HUDEP-2 (cell line): ENCODE measurements around the gene EEFSEC.

ENCODE experiments used
- DNase-seq, 76 experiments: peaks; one replicate each; lab custom pipeline; 2025; ENCODE audit not compliant: unreplicated experiment in 76 of 76; lab: John Stamatoyannopoulos, UW

Gene EEFSEC

DNA sequence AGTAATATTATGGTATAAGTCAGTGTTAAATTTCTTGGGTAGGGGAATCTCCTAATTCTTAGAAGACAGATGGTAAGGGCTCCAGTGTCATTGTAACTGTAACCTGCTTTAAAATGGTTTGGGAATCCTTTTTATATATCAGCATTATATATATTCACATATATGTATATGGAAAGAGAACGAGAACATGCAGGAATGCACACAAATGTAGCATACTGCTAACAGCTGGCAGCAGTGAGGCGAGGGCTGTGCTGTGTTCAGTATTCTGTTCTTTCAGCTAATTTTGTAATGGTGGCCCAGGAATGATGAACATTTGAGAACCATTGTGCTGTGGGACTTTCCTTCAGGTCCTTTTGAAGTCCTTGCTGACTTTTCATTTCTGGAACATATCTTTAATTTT, 60.8 kb downstream of the EEFSEC start:
- DNase-seq: no peak

DNA sequence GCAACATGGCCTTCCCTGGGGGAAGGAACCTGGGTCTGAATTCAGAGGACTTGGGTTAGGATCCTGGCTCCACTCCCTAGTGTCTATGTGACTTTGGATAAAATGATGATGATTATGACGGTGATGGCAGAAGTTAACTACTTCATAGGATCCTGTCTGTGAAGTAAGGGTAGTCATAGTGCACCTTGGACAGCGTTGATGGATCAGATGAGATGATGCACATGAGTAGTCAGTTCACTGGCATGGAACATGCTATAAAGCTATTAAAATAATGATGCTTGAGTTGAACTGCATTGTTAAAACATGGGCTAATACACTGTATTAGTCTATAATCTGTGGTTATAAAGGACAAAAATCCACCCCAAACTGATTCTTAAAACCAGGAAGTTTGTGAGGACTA, 62.0 kb downstream of the EEFSEC start:
- no peak for DNase-seq

GRCh38 chr3:128215800-128216495, 62.7 kb downstream of the EEFSEC start:
- no peak for DNase-seq

- DNase-seq: no peak
Measured at GRCh38 chr3:128217702-128218547, 64.6 kb downstream of the EEFSEC start.

- no peak for DNase-seq
Measured at GRCh38 chr3:128218548-128219257, 65.4 kb downstream of the EEFSEC start.

DNA sequence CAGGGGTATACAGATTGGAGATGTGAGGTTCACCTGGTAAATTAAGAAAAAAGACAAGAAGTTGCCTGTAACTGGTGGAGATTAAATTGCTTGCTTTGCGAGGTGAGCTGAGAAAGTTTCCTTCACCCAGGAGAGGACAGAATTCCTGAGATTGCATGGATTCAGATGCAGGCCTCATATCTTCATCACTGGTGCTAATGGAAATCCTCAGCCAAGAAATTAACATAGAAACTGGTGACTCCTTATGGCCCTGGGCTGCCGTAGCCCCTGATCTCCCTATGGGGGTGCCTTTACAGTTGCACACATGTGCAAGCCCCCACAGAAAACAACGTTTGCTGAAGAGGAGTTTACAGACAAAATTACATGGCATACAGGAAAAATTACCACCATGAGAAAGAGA, 68.0 kb downstream of the EEFSEC start:
- no peak for DNase-seq

- no peak for DNase-seq
Measured at GRCh38 chr3:128222796-128223385, 69.6 kb downstream of the EEFSEC start.

DNA sequence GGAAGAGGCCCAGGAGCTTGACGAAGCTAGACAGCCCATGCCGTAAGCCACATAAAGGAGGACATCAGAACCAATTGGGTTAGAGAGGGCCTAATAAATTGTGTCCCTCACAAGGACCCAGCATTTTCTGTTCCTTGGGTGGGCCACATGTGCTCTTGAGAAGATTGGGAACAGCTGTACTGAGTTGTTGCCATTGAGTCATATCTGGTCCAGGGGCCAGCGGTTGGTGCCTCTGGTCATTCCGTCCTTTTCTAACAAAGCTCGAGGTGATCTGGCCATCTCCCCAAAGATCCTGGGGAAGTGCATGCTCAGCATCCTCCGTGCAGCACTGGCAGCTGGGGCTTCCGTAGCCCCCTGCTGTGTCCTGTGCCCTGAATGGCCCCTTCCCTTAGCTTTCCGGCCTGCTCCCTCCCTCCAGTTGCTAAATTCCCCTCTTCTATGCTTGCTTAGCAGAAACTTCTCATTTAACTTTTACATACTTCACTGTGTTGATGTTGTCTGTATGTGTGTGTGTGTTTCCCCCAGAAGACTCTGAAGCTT, 73.0 kb downstream of the EEFSEC start:
- DNase-seq: no peak

GRCh38 chr3:128226795-128227395, 73.6 kb downstream of the EEFSEC start:
- DNase-seq: peak in 46 of 76 experiments; percentile 1 to 56 (median 22)

GRCh38 chr3:128227507-128227906, 74.2 kb downstream of the EEFSEC start:
- DNase-seq: no peak

GRCh38 chr3:128228366-128228910, 75.2 kb downstream of the EEFSEC start:
- DNase-seq: no peak

DNA sequence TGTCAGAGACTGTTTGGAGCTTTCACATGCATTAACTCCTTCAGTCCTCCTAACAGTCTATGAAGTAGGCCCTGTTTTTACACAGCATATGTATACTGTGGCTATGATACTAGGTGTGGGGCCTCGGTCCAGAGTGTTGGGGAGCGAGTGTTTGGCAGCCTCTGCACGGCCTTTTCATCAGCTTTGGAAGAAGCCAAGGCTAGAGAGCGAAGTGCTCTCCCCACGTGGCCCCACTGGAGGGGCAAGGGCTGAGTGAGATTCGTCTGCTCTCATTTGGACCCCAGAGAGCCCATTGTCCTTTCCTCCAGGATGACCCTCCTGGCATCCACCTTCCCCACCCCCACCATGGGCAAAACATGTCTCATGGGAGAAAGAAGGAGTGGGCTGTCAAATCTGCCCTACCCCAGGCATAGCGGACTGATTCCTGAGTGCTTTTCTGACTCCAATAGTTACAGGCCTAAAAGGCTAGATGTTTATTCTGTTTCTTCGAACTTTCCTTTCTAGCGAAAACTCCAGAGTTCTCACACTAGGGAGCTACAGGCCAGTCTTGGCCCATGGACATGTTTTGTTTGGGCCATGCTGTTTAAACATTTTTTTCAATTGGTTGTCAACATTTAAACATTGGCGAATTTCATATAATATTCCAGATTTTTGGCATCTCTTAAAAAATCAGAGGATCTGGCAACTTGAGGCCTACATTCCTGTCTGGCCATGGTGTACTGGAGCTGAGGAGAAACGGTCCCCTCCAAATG, 76.0 kb downstream of the EEFSEC start:
- DNase-seq: no peak

DNA sequence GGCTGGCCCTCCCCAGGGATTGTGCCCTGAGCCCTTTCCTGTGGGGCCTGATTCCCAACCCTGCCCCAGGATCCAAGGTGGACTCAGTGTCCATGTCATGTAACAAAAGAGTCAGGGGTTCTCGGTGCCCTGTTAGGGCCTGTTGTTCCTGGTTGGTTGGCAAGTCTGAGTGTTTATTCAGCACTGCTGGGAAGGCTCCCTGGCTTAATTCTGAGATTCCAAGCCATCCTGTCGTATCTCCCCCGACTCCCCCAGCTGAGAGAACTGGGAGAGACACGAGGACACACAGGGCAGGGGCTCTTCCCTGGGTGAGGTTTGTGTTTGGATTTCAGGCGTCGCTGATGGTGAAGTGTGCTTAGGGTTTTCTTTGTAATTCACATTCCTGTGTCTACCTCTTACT, 78.3 kb downstream of the EEFSEC start:
- DNase-seq: no peak

DNA sequence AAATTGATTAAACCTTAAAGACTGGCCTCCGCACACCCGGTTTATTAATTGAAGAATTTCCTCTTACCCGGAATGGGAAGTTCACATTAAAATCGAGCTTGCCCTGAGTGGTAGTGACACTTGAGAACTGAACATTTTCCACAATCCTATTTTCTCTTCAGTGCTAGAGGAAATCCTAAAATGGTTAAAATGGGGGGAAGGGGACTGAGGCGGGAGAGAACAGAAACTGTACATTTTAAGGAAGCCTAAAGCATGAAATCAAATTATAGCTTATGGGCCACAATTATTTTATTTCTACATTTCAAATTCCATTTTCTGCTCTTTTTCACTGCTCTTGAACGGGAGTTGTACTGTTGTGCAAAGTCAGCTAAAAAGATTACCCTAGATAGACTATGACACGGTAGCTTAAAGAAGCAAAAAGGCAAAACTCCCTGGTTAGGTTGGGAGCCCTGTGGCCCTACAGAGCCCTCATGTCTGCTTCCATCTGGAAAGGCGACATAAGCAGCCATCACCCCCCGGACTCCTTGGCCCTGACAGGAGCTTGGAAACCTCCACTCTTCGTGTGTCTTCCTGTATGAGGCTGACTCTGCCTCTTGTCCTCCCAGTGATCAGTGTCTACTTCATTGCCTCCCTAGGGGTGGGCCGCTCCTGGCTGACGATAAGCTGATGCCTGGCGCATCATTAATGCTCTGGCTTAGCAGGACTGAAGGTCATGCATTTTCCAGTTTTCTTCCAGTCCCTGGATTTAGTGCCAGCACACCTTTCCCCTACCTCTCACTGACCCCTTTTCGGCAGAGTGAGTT, 79.3 kb downstream of the EEFSEC start:
- DNase-seq: no peak

DNA sequence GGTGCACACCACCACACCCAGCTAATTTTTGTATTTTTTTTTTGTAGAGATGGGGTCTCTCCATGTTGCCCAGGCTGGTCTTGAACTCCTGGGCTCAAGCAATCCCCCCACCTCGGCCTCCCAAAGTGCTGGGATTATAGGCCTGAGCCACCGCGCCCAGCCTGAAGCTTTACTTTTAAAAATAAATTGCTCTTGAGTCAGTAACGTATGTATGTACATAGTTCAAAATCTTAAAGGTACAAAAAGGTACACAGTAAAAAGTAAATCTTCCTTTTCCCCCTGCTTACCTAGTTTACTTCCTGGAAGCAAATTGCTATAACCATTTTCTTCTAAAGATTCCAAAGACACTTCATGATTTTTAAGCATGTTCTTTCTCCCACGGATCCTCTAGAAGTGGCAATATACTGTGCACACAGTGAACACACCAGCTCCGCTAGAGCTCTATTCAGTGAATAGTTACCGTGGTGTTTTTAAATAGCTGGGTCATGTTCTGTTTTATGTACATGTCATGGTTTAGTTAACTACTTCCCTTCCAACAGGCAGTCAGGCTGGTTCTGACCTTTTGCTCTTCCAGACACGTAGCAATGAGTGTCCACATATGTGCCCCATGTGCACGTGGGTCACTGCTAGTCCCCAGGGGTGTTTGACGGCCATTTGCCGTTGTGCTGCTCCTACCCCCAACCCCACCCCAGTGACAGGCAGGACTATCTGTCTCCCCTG, 82.1 kb downstream of the EEFSEC start:
- no peak for DNase-seq

DNA sequence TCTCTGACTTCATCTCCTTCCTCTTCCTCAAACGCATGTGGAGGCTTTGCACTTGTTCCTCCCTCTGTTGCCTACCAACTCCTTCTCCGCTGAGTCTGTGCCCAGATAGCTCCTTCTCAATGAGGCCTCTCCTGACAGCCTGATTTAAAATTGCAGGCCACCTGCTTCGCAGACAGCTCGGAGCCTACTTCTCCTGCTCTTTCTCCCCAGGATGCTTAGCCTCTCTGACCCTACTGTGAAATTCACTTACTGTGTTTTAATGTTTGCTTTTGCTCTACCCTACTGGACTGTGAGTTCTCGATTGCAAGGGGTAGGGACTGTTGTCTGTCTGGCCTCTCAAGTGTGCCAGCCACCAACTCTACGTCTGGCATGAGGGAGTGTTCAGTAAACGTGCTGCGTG, 83.4 kb downstream of the EEFSEC start:
- DNase-seq: no peak

DNA sequence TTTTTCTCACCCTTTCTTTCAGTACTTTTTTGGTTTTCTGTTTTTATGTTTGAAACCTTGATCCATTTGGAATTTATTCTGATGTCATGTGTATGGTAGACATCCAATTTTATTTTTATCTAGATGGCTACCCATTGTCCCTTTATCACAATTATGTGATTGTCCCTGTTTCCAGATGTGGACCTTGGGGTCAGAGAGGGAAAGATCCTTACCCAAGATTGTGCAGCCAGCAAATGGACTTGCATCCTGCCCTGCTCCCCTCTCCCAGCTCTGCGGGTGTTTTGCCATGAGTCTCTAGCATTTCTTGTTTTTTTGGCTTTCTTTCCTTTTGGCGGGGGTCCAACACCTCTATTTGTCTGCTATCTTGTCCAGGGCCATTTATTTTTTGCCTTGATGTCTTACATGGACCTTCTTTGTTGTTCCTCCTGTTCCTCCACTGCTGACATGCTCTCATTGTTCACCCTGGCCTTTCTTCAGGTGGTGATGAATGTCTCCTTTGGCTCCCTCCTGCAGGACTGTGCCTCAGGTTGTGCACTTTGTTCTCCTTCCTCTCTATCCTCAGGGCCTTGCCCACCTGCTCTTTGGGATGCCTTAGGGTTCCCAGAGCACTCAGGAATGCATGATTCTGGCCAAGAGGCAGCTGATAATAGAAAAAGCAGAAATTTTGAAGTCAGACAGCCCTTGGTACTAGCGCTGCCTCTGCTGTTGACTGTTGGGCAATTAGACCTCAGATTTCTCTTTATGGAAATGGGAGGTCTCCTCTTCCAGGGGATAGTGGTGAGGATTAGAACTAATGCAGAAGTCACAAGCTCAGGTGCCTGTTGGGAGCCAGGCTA, 84.3 kb downstream of the EEFSEC start:
- DNase-seq: no peak
